ENCODE data around the gene LY9. TPM values are rescaled to one million over a fixed set of nuclear protein-coding genes. Genes with fewer than 3 reads are reported as not detected.
A peak's percentile ranks its signal among the peaks of the same experiment; 100 is the strongest.

Gene LY9
- total RNA-seq, 1 donor from 2014 or later: not detected

DNA sequence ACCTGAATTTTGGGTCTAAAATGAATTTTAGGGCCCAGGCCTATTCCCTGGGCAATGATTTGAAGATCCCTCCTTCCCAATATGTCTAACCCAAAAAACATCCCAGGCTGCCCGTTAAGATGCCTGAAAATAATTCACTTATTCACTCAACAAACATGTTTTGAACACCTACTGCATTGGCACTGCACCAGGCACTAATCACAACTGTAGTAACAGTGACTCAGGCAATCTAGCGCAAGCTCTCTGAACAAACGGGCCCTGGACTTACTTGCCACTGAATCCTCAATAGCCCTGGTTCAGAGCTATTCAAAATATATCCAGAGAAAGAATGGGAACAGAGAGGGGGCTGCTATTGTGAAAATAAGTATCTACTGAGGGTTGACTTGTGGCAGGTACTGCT is 62.5 kb downstream of the LY9 start:
- H3K27ac Mint-ChIP-seq (ENCODE audit: unreplicated experiment): no peak overlapping the region
- no peak overlapping the region for H3K4me3 Mint-ChIP-seq (ENCODE audit: unreplicated experiment)
- no peaks in the 10 kb centered on the region for H3K36me3 Mint-ChIP-seq (ENCODE audit: unreplicated experiment)
- H3K4me1 Mint-ChIP-seq (ENCODE audit: unreplicated experiment): no peaks in the 10 kb centered on the region
- no peaks in the 10 kb centered on the region for H3K27me3 Mint-ChIP-seq (ENCODE audit: unreplicated experiment)
- peak; percentile 32 for DNase-seq (ENCODE audit: extremely low spot score, unreplicated experiment)
- H3K9me3 Mint-ChIP-seq (ENCODE audit: unreplicated experiment): no peaks in the 10 kb centered on the region
- TF ChIP-seq, protein P1, sequence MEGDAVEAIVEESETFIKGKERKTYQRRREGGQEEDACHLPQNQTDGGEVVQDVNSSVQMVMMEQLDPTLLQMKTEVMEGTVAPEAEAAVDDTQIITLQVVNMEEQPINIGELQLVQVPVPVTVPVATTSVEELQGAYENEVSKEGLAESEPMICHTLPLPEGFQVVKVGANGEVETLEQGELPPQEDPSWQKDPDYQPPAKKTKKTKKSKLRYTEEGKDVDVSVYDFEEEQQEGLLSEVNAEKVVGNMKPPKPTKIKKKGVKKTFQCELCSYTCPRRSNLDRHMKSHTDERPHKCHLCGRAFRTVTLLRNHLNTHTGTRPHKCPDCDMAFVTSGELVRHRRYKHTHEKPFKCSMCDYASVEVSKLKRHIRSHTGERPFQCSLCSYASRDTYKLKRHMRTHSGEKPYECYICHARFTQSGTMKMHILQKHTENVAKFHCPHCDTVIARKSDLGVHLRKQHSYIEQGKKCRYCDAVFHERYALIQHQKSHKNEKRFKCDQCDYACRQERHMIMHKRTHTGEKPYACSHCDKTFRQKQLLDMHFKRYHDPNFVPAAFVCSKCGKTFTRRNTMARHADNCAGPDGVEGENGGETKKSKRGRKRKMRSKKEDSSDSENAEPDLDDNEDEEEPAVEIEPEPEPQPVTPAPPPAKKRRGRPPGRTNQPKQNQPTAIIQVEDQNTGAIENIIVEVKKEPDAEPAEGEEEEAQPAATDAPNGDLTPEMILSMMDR (IDR thresholded peaks at IDR 0.05): no peak

DNA sequence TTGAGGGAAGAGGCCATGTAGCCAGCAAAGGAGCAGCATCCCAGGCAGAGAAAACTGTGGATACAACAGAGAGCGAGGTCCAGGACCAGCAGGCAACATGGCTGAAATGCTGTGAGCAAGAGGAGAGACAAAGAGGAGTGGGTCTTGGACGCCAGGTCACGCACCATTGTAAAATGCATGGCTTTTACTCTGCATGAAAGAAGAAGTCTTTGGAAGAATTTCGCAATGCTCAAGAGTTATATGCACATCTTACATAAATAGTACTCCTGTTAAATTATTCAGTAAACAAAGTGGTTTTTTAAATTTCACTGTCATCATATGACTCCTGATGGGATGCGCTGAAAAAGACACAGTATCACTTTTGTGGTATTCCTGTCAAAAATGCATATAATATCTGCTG is 63.2 kb downstream of the LY9 start:
- no peaks in the 10 kb centered on the region for H3K9me3 Mint-ChIP-seq (ENCODE audit: unreplicated experiment)
- TF ChIP-seq, protein P1 (IDR thresholded peaks at IDR 0.05): no peak

DNA sequence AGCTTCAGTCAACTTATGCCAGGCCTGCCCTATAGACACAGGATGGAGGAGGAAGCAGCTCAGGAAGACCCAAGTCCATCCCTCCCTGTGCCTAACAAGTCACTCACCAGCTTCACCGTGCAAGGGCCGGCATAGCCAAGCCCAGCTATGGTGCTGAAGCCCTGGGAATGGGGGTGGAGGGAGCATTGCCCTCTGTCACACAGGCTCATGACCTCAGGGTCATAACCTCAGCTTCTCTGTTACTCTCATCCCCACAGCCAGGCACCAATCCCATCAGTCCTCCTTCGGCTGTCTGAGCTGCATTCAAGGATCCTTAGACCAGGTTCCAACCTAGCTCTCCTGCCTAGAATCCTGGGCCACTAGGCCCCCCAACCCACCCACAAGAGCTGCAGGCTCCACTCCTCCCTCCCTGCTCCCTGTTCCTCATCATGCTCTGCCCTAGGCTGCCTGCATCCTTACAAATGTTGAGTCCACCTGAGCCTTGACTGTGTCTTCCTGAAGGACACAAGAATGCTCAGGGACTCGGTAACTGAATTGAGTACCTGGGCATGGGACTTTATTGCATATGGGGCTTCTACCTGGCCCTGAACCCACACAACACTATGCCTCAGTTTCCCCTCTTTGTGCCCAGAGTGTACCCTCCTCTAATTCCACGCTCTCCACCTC is 65.0 kb downstream of the LY9 start:
- peak; percentile 65 for DNase-seq (ENCODE audit: extremely low spot score, unreplicated experiment)
- Mint-ChIP-seq H3K9me3 (ENCODE audit: unreplicated experiment) (no peaks in the 10 kb centered on the region), H3K36me3 (ENCODE audit: unreplicated experiment) (no peaks in the 10 kb centered on the region), H3K4me1 (ENCODE audit: unreplicated experiment) (no peaks in the 10 kb centered on the region), H3K4me3 (ENCODE audit: unreplicated experiment) (no peak overlapping the region), H3K27ac (ENCODE audit: unreplicated experiment) (no peak overlapping the region), H3K27me3 (ENCODE audit: unreplicated experiment) (no peaks in the 10 kb centered on the region)
- TF ChIP-seq, protein P1 (IDR thresholded peaks at IDR 0.05): no peak

More for the DNA sequence above, 63.2 kb downstream of the LY9 start:
- Mint-ChIP-seq H3K4me1 (ENCODE audit: unreplicated experiment) (no peaks in the 10 kb centered on the region), H3K27ac (ENCODE audit: unreplicated experiment) (no peak overlapping the region), H3K4me3 (ENCODE audit: unreplicated experiment) (no peak overlapping the region), H3K27me3 (ENCODE audit: unreplicated experiment) (no peaks in the 10 kb centered on the region), H3K36me3 (ENCODE audit: unreplicated experiment) (no peaks in the 10 kb centered on the region)
- DNase-seq (ENCODE audit: extremely low spot score, unreplicated experiment): peak; percentile 54

DNA sequence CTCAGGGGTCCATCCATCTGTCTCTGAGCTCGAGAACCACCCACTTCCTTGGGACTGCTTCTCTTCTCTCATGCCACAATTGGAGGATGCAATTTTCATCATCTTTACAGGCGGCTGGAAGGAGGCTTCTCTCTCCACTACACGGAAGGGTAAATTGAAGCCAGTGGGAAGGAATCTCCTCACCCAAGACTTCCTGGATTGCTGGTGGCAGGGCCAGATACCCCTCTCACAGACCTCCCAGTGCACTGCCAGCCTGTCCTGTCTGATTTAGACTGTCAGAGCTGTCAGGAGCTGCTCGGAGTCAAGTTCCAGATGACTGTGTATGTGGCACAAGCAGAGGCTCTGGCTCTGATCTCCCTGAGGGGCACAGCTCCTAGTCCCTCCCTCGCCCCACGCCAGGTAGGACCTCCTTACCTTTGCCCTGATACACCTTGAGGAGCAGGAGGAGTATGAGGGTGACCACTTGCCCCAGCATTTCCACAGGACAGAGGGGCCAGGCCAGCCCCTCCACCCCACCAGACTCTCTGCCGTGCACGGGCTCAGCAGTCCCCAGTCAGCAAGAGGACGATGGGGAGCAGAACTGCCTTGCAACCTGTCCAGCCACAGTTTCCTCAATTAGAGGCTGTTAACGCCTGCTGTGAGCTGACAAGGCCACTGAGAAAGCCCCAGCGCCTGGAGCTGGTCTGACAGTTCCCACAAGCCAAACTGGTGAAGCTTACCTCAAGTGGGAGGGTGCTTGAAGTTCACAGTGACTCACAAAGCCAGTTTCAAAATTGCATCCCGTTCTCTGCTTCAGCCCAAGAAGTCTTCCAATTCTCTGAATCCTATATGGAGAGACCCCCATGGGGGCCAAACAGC is 66.5 kb downstream of the LY9 start, which contains the start of gene CD244:
TSS of gene CD244 (minus strand) at position 685 of the 858 bp plus-strand sequence. CDS start at position 475, 210 bp downstream.
- H3K9me3 Mint-ChIP-seq (ENCODE audit: unreplicated experiment): no peaks in the 10 kb centered on the region
- no peaks in the 10 kb centered on the region for H3K4me1 Mint-ChIP-seq (ENCODE audit: unreplicated experiment)
- DNase-seq (ENCODE audit: extremely low spot score, unreplicated experiment): peak; percentile 67
- TF ChIP-seq, protein P1 (IDR thresholded peaks at IDR 0.05): no peak
- no peak within 1 kb of the TSS for H3K27ac Mint-ChIP-seq (ENCODE audit: unreplicated experiment)
- no peaks in the 10 kb centered on the region for H3K36me3 Mint-ChIP-seq (ENCODE audit: unreplicated experiment)
- no peak within 1 kb of the TSS for H3K4me3 Mint-ChIP-seq (ENCODE audit: unreplicated experiment)
- H3K27me3 Mint-ChIP-seq (ENCODE audit: unreplicated experiment): no peaks in the 10 kb centered on the region
